ENCODE measurements around the gene WDR77. TPM values are rescaled to one million over a fixed set of nuclear protein-coding genes. Genes with fewer than 3 reads are reported as not detected.
A peak's percentile ranks its signal among the peaks of the same experiment; 100 is the strongest.

The WDR77 gene
- total and polyA plus RNA-seq, 2 of the 4 experiments (the other 2 are of a cell fraction), result 80.8 to 87.0 TPM

- dilution Hi-C loops (cut with HindIII; ENCODE audit: low sequenced_read_pairs, unreplicated experiment) (no loop called here), in situ Hi-C loops (cut with MboI; ENCODE audit: low sequenced_read_pairs) (no loop called here), intact Hi-C loops (cut with micrococcal nuclease) (no loop called here)
- Histone ChIP-seq H4K91ac (ENCODE audit: insufficient read depth, low read depth, low read length) (no peak overlapping the region), H3K23ac (ENCODE audit: low read depth, low read length) (no peak overlapping the region), H3K27ac (ENCODE audit: insufficient read depth, low read length) (no peak overlapping the region), H3K79me1 (ENCODE audit: low read depth in 1 of 2, low read length in 2 of 2) (no peaks in the 10 kb centered on the region), H4K8ac (ENCODE audit: low read depth in 2 of 2, low read length in 2 of 2) (no peak overlapping the region), H4K5ac (ENCODE audit: low read depth, low read length) (no peak overlapping the region), H2AFZ (replicated peaks; ENCODE audit: low read length, poor library complexity) (no peak overlapping the region), H2BK5ac (ENCODE audit: low read depth, low read length, poor library complexity, severe bottlenecking) (no peak overlapping the region), H3K9ac (ENCODE audit: low read depth, low read length) (no peak overlapping the region), H2BK15ac (ENCODE audit: low read depth, low read length) (peak overlapping the region; percentile 95; the same call in 1 of the 3 replicates), H4K20me1 (ENCODE audit: insufficient read depth, low read length) (no peaks in the 10 kb centered on the region), H2BK120ac (ENCODE audit: low read depth, low read length) (no peak overlapping the region; the same call in 1 of the 2 replicates), H3K14ac (replicated peaks; ENCODE audit: low read depth, low read length) (no peak overlapping the region), H2AK9ac (replicated peaks; ENCODE audit: low read depth, low read length, poor library complexity) (no peak overlapping the region), H3K56ac (ENCODE audit: extremely low read depth, insufficient read depth, low read length) (no peak overlapping the region), H2AK5ac (ENCODE audit: low read depth, low read length) (no peak overlapping the region), H3K4ac (ENCODE audit: low read depth, low read length) (no peak overlapping the region), H3K18ac (ENCODE audit: low read depth, low read length) (no peak overlapping the region), H3K4me3 (ENCODE audit: insufficient read depth, low read depth, low read length) (no peak overlapping the region), H3K27me3 (ENCODE audit: control insufficient read depth, insufficient read depth, low read length) (no peaks in the 10 kb centered on the region; the same call in 1 of the 2 replicates), H3K4me1 (ENCODE audit: control insufficient read depth, insufficient read depth, low read length) (peaks cover 5% of the 10 kb centered on the region), H2BK20ac (ENCODE audit: low read depth, low read length) (no peak overlapping the region; the same call in 1 of the 2 replicates), H3K9me1 (ENCODE audit: insufficient read depth, low read length) (peaks cover 10% of the 10 kb centered on the region; the same call in 1 of the 2 replicates), H3K36me3 (ENCODE audit: control insufficient read depth, insufficient read depth, low read length) (no peaks in the 10 kb centered on the region), H3K9me3 (ENCODE audit: control insufficient read depth, insufficient read depth, low read length) (no peaks in the 10 kb centered on the region), H3K4me2 (ENCODE audit: low read depth, low read length) (no peak overlapping the region)
- ATAC-seq (ENCODE audit: low read depth) (no peak), DNase-seq (no peak)
- TF ChIP-seq SMC3 (IDR thresholded peaks at IDR 0.05; ENCODE audit: low read depth, low read length) (no peak), FOS (IDR thresholded peaks at IDR 0.05; ENCODE audit: low read depth, low read length) (no peak), RCOR1 (IDR thresholded peaks at IDR 0.05; ENCODE audit: insufficient replicate concordance, low read length) (no peak), POLR2A (IDR thresholded peaks at IDR 0.05; ENCODE audit: low read depth, low read length) (no peak), MXI1 (IDR thresholded peaks at IDR 0.05; ENCODE audit: borderline replicate concordance, low read depth, low read length) (no peak), ELK1 (IDR thresholded peaks at IDR 0.05; ENCODE audit: borderline replicate concordance, low read depth, low read length) (no peak), CEBPB (IDR thresholded peaks at IDR 0.05; ENCODE audit: low read depth, low read length) (no peak), BHLHE40 (IDR thresholded peaks at IDR 0.05; ENCODE audit: low read depth, low read length) (no peak), MAFK (IDR thresholded peaks at IDR 0.05; ENCODE audit: low read depth, low read length) (no peak), RFX5 (IDR thresholded peaks at IDR 0.05; ENCODE audit: low read depth, low read length) (no peak), NFE2L2 (IDR thresholded peaks at IDR 0.05; ENCODE audit: low read depth, low read length) (no peak), RAD21 (IDR thresholded peaks at IDR 0.05; ENCODE audit: low read length) (no peak), MAZ (IDR thresholded peaks at IDR 0.05; ENCODE audit: borderline replicate concordance, low read depth, low read length) (no peak), CTCF (conservative IDR thresholded peaks at IDR 0.05; ENCODE audit: low read depth, low read length) (no peak), CHD1 (IDR thresholded peaks at IDR 0.05; ENCODE audit: low read depth, low read length) (no peak)
- TF ChIP-seq, protein P1, sequence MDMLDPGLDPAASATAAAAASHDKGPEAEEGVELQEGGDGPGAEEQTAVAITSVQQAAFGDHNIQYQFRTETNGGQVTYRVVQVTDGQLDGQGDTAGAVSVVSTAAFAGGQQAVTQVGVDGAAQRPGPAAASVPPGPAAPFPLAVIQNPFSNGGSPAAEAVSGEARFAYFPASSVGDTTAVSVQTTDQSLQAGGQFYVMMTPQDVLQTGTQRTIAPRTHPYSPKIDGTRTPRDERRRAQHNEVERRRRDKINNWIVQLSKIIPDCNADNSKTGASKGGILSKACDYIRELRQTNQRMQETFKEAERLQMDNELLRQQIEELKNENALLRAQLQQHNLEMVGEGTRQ (IDR thresholded peaks at IDR 0.05; ENCODE audit: low read depth, low read length), result no peak
- WGBS, 2 experiments (ENCODE audit: extremely low coverage in 2 of 2, insufficient read length in 1 of 2), result no CpG with 5 or more reads among the region's 1 CpG
- BruUV-seq (replicated peaks), result no TSS peak
- ChIA-PET CTCF (interaction anchor here (0.6 to 2.2 kb wide), 2 partner anchors 19 to 30 kb away, joined by 6 to 7 read pairs; partner anchors contain the start of genes ATP5PB and WDR77), POLR2A (ENCODE audit: unreplicated experiment) (no interaction called here)
Observed at GRCh38 chr1:111419037-111419436, 30.0 kb downstream of the WDR77 start.

Data from IMR-90 (cell line).